HepG2 (cell line): ENCODE measurements around the gene RETN. TPM values are rescaled to one million over a fixed set of nuclear protein-coding genes. Genes with fewer than 3 reads are reported as not detected.

Experiments used
- ATM ChIP-seq: fragments of 450-650 bp; IDR thresholded peaks from 2 replicates; pipeline ENCODE4 v1.7.1; 2017; ENCODE audit warnings: mild to moderate bottlenecking, borderline replicate concordance
- EP300 ChIP-seq, 3 experiments: sonication (generic) in 1 of 3; formaldehyde crosslinking in 1 of 3; IDR thresholded peaks; 2 replicates each; pipeline versions ENCODE4 v1.5.1 to v1.6.1; 2011 to 2020; ENCODE audit warnings: low read depth in 2 of 3, low read length in 2 of 3, borderline replicate concordance in 1 of 3, improper control_type of control experiment in 1 of 3, mild to moderate bottlenecking in 1 of 3, missing genetic modification reagents in 1 of 3, moderate library complexity in 1 of 3
- FOXM1 ChIP-seq: sonication (generic); formaldehyde crosslinking; IDR thresholded peaks from 2 replicates; pipeline ENCODE4 v1.5.0; 2020; ENCODE audit warnings: missing genetic modification reagents
- GLI4 ChIP-seq: sonication (generic); formaldehyde crosslinking; IDR thresholded peaks from 2 replicates; pipeline ENCODE4 v1.5.1; 2020; ENCODE audit warnings: missing genetic modification reagents, mild to moderate bottlenecking, moderate library complexity, borderline replicate concordance
- GPN1 ChIP-seq: sonication (generic); formaldehyde crosslinking; IDR thresholded peaks from 2 replicates; pipeline ENCODE4 v1.5.1; 2020; ENCODE audit warnings: missing genetic modification reagents, borderline replicate concordance
- HDAC2 ChIP-seq: sonication (generic); formaldehyde crosslinking; IDR thresholded peaks from 2 replicates; pipeline ENCODE4 v1.4.0; 2020; ENCODE audit warnings: missing genetic modification reagents
- MED8 ChIP-seq: sonication (generic); formaldehyde crosslinking; IDR thresholded peaks from 2 replicates; pipeline ENCODE4 v1.8.1; 2023; ENCODE audit warnings: mild to moderate bottlenecking, missing genetic modification reagents; ENCODE audit not compliant: insufficient replicate concordance
- MNT ChIP-seq: fragments of 450-650 bp; IDR thresholded peaks from 2 replicates; pipeline ENCODE4 v1.6.1; 2016
- MTF2 ChIP-seq: sonication (generic); formaldehyde crosslinking; IDR thresholded peaks from 2 replicates; pipeline ENCODE4 v1.5.0; 2020; ENCODE audit warnings: missing genetic modification reagents, borderline replicate concordance
- REL ChIP-seq: sonication (generic); formaldehyde crosslinking; conservative IDR thresholded peaks from 2 replicates; pipeline ENCODE4 v1.8.0; 2022; ENCODE audit warnings: mild to moderate bottlenecking, missing genetic modification reagents, moderate library complexity
- SP4 ChIP-seq: sonication (generic); formaldehyde crosslinking; IDR thresholded peaks from 2 replicates; pipeline ENCODE4 v1.8.1; 2023; ENCODE audit warnings: mild to moderate bottlenecking, missing genetic modification reagents
- ZBTB42 ChIP-seq: sonication (generic); formaldehyde crosslinking; IDR thresholded peaks from 2 replicates; pipeline ENCODE4 v1.5.0; 2020; ENCODE audit warnings: mild to moderate bottlenecking, missing genetic modification reagents
- ZNF136 ChIP-seq: sonication (generic); formaldehyde crosslinking; IDR thresholded peaks from 2 replicates; pipeline ENCODE4 v1.8.1; 2022; ENCODE audit warnings: low read depth, mild to moderate bottlenecking, moderate library complexity, missing genetic modification reagents
- ZNF24 ChIP-seq: fragments of 450-650 bp; IDR thresholded peaks from 2 replicates; pipeline ENCODE4 v1.6.1; 2017; ENCODE audit warnings: antibody characterized with exemption, mild to moderate bottlenecking
- ZNF253 ChIP-seq: sonication (generic); formaldehyde crosslinking; IDR thresholded peaks from 2 replicates; pipeline ENCODE4 v1.8.0; 2022; ENCODE audit warnings: mild to moderate bottlenecking, missing genetic modification reagents, borderline replicate concordance
- ZNF564 ChIP-seq: sonication (generic); formaldehyde crosslinking; IDR thresholded peaks from 2 replicates; pipeline ENCODE4 v1.8.1; 2023; ENCODE audit warnings: mild to moderate bottlenecking, missing genetic modification reagents
- ZNF567 ChIP-seq: sonication (generic); formaldehyde crosslinking; IDR thresholded peaks from 2 replicates; pipeline ENCODE4 v1.8.1; 2023; ENCODE audit warnings: mild to moderate bottlenecking, missing genetic modification reagents, borderline replicate concordance
- ZNF572 ChIP-seq: sonication (generic); formaldehyde crosslinking; IDR thresholded peaks from 2 replicates; pipeline ENCODE4 v1.5.1; 2020; ENCODE audit warnings: mild to moderate bottlenecking, missing genetic modification reagents
- ZNF768 ChIP-seq: sonication (generic); formaldehyde crosslinking; IDR thresholded peaks from 2 replicates; pipeline ENCODE4 v1.4.0; 2020; ENCODE audit warnings: missing genetic modification reagents
- ZSCAN29 ChIP-seq: sonication (generic); formaldehyde crosslinking; conservative IDR thresholded peaks from 2 replicates; pipeline ENCODE4 v1.4.0; 2020; ENCODE audit warnings: mild to moderate bottlenecking, missing genetic modification reagents
- polyA plus RNA-seq, 8 experiments: library from polyadenylated mRNA; depleted of rRNA in 3 of 8; stranded (reverse) in 7 of 8; unstranded in 1 of 8; fragments of >200 nt; fragmentation: Illumina TruSeq in 4 of 8; extraction: Trizol in 4 of 8; gene quantifications; 2 replicates each; pipeline versions ENCODE4 v1.2.1 to v1.2.3, GENCODE V29; 2011 to 2016; ENCODE audit warnings: low read depth in 4 of 8, missing spikeins in 1 of 8, mixed read lengths in 1 of 8; ENCODE audit not compliant: insufficient read depth in 1 of 8
- total RNA-seq, 5 experiments: library from RNA; depleted of rRNA; stranded (reverse); fragments of >200 nt; fragmentation: Illumina TruSeq; extraction: Trizol; gene quantifications; 2 replicates each; pipeline ENCODE4 v1.2.3, GENCODE V29; 2016; ENCODE audit warnings: low read depth in 1 of 5
- TF ChIP-seq, protein P1 (sequence below): sonication (generic); formaldehyde crosslinking; conservative IDR thresholded peaks from 2 replicates; pipeline ENCODE4 v1.8.0; 2022; ENCODE audit warnings: low read depth, missing genetic modification reagents
- TF ChIP-seq, protein P2 (sequence below): conservative IDR thresholded peaks from 2 replicates; pipeline ENCODE4 v1.6.1; 2018; ENCODE audit warnings: missing genetic modification reagents
- TF ChIP-seq, protein P3 (sequence below): sonication (generic); formaldehyde crosslinking; IDR thresholded peaks from 2 replicates; pipeline ENCODE4 v1.4.0; 2020; ENCODE audit warnings: mild to moderate bottlenecking, missing genetic modification reagents
- TF ChIP-seq, protein P4 (sequence below): sonication (generic); formaldehyde crosslinking; IDR thresholded peaks from 2 replicates; pipeline ENCODE4 v1.4.0; 2020; ENCODE audit warnings: mild to moderate bottlenecking, missing genetic modification reagents

RETN gene
- total and polyA plus RNA-seq, 2 of the 13 experiments (the other 11 are each of a cell fraction or from before 2014, with no cell fraction given), result not detected

DNA sequence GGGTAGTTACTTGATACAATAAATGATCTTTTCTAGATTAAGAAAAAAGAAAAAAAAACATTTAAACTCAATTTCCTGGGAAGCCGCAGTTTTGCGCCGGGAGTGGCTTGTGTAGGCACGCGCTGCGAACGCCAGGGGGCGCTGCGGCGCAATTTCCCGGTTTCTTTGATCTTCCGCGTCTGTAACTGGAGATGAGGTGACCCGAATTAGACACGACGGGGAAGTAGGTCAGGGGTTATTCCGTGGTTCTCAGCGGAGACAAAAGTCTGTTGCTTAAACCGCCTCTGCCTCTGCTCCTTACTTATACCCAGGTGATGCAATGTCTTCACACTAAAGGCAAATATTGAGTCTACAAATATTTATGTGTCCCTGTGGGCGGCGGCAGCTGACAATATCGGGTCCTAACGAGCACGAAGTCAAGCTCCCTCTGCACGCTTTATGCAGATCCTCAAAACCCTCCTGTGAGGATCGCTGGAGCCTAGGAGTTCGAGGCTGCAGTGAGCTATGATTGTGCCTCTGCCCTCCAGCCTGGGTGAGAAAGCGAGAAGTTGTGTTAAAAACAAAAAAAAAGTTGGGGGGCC, 16.7 kb upstream of the RETN start (continued):
- TF ChIP-seq, protein P1, sequence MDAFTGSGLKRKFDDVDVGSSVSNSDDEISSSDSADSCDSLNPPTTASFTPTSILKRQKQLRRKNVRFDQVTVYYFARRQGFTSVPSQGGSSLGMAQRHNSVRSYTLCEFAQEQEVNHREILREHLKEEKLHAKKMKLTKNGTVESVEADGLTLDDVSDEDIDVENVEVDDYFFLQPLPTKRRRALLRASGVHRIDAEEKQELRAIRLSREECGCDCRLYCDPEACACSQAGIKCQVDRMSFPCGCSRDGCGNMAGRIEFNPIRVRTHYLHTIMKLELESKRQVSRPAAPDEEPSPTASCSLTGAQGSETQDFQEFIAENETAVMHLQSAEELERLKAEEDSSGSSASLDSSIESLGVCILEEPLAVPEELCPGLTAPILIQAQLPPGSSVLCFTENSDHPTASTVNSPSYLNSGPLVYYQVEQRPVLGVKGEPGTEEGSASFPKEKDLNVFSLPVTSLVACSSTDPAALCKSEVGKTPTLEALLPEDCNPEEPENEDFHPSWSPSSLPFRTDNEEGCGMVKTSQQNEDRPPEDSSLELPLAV (CRISPR knock-in tag), result no peak
- TF ChIP-seq FOXM1 (CRISPR knock-in tag) (no peak), EP300 (IDR thresholded peaks at IDR 0.05; ENCODE audit: low read depth in 2 of 2, low read length in 2 of 2) (peak; percentile 72 to 81; a peak in 3 of 4 replicates), EP300 (CRISPR knock-in tag; IDR thresholded peaks at IDR 0.05; ENCODE audit: borderline replicate concordance) (peak; percentile 84), MED8 (no peak), REL (no peak), ATM (no peak), ZNF564 (CRISPR knock-in tag) (peak; percentile 53; the same call in 1 of the 2 replicates), ZNF136 (CRISPR knock-in tag) (no peak), GLI4 (CRISPR knock-in tag) (no peak), GPN1 (CRISPR knock-in tag) (no peak), ZSCAN29 (CRISPR knock-in tag) (peak; percentile 96), ZBTB42 (CRISPR knock-in tag) (peak; percentile 44; the same call in 1 of the 2 replicates), ZNF24 (no peak; the same call in 1 of the 2 replicates), MNT (no peak), ZNF768 (CRISPR knock-in tag) (no peak), ZNF253 (no peak), HDAC2 (peak; percentile 85), ZNF567 (CRISPR knock-in tag) (no peak), MTF2 (peak; percentile 77; the same call in 1 of the 2 replicates), ZNF572 (CRISPR knock-in tag) (no peak), SP4 (no peak)
- TF ChIP-seq, protein P2, sequence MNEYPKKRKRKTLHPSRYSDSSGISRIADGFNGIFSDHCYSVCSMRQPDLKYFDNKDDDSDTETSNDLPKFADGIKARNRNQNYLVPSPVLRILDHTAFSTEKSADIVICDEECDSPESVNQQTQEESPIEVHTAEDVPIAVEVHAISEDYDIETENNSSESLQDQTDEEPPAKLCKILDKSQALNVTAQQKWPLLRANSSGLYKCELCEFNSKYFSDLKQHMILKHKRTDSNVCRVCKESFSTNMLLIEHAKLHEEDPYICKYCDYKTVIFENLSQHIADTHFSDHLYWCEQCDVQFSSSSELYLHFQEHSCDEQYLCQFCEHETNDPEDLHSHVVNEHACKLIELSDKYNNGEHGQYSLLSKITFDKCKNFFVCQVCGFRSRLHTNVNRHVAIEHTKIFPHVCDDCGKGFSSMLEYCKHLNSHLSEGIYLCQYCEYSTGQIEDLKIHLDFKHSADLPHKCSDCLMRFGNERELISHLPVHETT (CRISPR knock-in tag), result no peak
- TF ChIP-seq, protein P3, sequence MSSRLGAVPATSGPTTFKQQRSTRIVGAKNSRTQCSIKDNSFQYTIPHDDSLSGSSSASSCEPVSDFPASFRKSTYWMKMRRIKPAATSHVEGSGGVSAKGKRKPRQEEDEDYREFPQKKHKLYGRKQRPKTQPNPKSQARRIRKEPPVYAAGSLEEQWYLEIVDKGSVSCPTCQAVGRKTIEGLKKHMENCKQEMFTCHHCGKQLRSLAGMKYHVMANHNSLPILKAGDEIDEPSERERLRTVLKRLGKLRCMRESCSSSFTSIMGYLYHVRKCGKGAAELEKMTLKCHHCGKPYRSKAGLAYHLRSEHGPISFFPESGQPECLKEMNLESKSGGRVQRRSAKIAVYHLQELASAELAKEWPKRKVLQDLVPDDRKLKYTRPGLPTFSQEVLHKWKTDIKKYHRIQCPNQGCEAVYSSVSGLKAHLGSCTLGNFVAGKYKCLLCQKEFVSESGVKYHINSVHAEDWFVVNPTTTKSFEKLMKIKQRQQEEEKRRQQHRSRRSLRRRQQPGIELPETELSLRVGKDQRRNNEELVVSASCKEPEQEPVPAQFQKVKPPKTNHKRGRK (CRISPR knock-in tag), result no peak
- TF ChIP-seq, protein P4, sequence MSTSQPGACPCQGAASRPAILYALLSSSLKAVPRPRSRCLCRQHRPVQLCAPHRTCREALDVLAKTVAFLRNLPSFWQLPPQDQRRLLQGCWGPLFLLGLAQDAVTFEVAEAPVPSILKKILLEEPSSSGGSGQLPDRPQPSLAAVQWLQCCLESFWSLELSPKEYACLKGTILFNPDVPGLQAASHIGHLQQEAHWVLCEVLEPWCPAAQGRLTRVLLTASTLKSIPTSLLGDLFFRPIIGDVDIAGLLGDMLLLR (CRISPR knock-in tag), result no peak
